HL-60 (cell line): Measurements from ENCODE around the gene SPOCK3.

Source experiments
- GABPA ChIP-seq: IDR thresholded peaks from 2 replicates; pipeline ENCODE4 v1.6.1; 2012; ENCODE audit warnings: low read depth
- TF ChIP-seq, protein P1 (sequence below): IDR thresholded peaks from one replicate; pipeline ENCODE4 v1.5.1; 2011; ENCODE audit warnings: low read length, control low read depth, inconsistent platforms; ENCODE audit not compliant: insufficient read depth

DNA sequence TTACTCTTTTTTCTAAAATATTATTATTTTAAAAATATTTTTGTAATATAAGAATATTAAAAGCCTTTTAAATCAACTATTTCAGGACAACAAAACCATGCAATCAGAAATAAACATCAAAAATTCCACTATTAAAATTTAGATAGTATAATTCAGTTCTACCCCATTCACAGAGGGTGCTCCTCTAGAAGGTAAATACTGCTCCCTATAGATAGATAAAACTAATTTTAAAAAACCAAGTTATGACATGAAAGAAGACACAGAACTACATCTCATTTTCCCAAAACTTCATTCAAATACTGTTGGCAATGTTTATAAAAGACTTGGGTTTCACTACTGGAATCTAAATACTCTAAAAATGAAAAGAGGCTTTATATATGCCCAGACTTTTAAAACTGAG lies 219.3 kb downstream of the SPOCK3 start:
- TF ChIP-seq, protein P1, sequence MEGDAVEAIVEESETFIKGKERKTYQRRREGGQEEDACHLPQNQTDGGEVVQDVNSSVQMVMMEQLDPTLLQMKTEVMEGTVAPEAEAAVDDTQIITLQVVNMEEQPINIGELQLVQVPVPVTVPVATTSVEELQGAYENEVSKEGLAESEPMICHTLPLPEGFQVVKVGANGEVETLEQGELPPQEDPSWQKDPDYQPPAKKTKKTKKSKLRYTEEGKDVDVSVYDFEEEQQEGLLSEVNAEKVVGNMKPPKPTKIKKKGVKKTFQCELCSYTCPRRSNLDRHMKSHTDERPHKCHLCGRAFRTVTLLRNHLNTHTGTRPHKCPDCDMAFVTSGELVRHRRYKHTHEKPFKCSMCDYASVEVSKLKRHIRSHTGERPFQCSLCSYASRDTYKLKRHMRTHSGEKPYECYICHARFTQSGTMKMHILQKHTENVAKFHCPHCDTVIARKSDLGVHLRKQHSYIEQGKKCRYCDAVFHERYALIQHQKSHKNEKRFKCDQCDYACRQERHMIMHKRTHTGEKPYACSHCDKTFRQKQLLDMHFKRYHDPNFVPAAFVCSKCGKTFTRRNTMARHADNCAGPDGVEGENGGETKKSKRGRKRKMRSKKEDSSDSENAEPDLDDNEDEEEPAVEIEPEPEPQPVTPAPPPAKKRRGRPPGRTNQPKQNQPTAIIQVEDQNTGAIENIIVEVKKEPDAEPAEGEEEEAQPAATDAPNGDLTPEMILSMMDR, result no peak
- no peak for TF ChIP-seq GABPA
